Stimulated activated CD4-positive, alpha-beta T cell treated with anti-CD3 and anti-CD28 coated beads, TNF-alpha, amount 100 ng/mL, for 24 hours (primary cell): ENCODE results near the gene ZNF45.
"Not testable (repeated sequence)": the region's sequence is repeated elsewhere in the genome, so short reads cannot be mapped to it uniquely, and the experiment has no call there.

Source experiments
- DNase-seq, 3 experiments: peaks; one replicate each; pipeline ENCODE4 v3.0.0-alpha.2; 2020; ENCODE audit warnings: low read depth in 3 of 3

ZNF45 gene

DNA sequence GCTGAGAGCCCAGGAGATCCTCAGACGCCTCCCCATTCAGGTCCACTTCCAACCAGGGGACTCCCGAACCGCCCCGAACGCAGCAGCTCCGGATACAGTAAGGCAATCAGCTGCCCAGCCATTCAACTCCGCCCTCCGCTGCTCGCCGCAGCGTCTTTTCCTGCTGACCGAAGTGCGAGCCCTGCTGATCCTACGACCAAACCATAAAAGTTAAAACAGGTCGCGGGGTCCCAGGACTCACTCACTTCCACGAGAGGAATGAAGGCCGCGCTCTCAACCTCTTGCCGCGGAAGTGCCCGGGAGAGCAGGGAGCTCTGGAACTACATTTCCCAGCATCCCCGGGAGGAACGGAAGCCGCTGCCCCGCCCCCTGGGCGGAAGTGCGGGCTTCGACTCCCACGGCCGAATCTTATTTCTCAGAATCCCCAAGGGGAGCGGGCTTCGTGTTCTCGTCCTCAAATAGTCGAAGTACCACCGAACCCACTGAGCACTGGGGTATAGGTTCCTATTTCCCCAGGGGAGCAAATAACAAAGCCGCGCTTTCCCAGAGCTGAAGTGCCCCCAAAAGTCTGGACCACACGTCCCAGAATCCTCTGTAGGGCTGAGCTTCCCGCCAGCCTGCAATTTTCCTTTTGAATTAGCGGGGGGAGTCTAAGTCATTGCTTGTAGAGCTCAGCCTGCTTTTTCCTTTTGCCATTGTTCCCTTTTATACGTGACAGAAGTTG, at the start of gene ZNF45:
Gene ZNF45 (minus strand): TSS at position 298 of the 724 bp plus-strand sequence. CDS start 13,097 bp downstream, outside the sequence.
- DNase-seq: peak; percentile 80 to 88 (median 82)

DNA sequence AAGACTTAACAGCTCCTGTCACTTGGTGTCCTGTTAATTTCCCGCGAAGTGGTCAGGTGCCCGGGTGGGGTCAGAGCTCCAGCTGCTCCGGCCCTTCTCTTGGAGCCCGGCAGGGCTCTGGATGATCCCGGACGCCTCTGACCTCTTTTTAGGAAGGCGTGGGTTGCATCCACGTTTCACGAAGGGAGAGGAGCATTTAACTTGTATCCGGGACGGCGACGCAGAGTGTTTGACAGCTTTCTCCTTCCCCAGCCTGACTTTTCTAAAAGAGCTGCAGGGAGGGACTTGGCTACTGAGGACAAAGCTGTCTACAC, 49.6 kb upstream of the ZNF45 start:
- DNase-seq: no peak

DNA sequence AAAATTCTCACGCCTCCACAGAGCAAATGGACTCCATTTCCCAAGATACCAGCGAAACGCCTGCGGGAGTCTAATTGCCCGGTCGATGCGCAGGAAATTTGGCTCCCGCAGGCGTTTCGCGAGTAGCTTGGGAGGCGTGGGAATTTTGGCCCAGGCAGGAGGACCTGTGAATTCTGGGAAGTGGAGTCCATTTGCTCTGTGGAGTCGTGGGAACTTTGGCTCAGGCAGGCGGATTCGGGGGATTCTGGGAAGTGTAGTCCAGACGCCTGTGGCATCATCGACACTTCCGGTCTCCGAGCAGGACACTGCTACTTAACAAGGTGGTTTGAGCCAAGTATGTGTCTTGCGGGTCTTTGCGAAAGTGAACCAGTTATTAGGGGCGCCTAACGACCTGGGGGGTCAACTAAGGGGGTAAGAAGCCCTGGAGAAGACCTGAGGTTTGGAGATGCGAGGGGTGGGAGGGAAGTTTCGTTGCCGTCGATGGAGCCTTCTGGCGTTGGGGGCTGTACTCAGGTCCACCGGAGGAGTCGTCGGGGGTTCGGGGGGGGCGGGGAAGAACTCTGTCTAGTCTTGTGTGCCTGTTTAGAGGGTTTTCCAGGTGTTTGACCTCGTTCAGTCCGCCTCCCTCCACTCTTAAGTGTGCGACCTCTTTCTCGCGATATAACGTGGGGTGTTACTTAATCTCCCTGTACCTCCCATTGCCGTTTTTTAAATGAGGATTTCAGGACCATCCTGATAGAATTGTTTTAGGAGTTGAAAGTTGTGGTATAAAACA, 49.0 kb upstream of the ZNF45 start, which contains the start of gene ZNF155:
Gene ZNF155 (plus strand): TSS at position 277 of the 775 bp plus-strand sequence. CDS start 4,356 bp downstream, outside the sequence.
- DNase-seq: peak; percentile 54 to 67 (median 65)

DNA sequence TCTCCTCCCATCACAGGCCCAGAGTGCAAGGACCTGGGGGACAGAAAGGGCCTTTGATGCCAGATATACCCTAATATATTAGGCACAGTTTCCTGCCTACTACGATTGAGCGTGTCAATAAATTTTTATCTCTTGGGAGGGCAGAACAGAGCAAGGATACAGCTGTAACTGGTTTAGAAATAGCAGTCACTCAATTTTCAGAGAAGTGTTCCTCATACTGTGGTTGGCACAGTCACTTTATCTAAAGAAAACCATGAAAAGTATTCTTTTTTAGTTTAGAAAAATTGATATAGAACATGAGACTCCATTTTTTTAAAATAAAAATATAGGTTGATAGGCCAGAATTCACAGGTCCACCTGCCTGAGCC, 48.4 kb upstream of the ZNF45 start:
- DNase-seq: no peak

DNA sequence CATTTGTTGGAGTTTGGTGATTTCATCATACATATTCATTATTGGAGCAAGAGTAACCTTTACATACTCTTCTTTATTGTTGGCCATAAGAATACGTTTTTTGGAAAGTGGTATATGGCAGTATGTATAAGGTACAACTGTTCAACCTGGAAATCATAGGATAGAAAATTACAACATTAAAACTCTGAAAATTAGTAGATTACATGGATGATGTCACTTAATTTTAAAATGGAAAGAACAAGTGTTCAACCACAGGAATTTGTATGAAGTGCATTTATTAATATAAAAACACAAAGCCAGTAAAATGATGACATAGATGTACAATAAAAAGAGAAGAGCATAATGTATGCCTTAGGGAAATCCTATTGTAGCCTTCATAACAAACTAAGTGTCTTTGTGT, 41.6 kb upstream of the ZNF45 start:
- DNase-seq: no peak

DNA sequence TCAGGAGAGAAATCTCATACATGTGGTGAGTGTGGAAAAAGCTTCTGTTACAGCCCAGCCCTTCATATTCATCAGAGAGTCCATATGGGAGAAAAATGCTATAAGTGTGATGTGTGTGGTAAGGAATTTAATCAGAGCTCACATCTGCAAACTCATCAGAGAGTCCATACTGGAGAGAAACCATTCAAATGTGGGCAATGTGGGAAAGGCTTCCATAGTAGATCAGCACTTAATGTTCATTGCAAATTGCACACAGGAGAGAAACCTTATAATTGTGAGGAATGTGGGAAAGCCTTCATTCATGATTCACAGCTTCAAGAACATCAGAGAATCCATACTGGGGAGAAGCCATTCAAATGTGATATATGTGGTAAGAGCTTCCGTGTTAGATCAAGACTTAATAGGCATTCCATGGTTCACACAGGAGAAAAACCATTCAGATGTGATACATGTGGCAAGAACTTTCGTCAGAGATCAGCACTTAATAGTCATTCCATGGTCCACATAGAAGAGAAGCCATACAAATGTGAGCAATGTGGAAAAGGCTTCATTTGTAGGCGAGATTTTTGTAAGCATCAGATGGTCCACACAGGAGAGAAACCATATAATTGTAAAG, 31.1 kb upstream of the ZNF45 start:
- no peak for DNase-seq

DNA sequence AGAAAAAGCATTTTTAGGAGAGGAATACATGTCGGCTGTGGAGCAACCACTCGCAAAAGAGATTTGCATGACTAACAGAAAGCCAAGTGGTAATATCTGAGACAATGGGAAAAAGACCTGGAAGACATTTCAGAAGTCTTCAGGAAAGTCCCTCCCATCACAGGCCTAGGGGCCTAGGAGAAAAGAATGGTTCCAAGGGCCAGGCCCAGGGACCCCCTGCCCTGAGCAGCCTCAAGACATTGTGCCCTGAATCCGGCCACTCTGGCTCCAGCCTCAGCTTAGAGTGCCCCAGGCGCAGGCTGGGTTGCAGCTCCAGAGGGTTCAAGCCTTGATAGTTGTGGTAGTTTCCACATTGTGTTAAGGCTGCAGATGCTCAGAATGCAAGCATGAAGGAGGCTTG, 25.3 kb upstream of the ZNF45 start:
- DNase-seq: no peak

DNA sequence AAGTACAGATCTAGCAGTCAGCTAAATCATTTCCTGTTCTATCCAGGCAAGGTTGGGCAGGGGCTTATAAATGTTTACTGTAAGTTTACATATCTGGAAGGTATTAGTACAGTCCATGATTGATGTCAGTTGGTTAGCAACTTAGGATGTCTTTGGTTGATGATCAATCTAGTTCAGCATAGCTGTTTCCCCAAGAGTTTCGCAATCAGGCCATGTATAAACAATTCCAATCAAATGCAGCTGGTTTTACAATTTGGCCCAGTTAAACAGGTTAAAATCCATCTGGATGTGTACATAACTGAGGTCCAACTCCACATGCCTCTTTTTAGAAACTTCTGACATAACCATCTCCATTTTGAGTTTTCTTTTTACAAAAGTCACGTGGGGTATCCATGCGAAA, 22.8 kb upstream of the ZNF45 start:
- no peak for DNase-seq

DNA sequence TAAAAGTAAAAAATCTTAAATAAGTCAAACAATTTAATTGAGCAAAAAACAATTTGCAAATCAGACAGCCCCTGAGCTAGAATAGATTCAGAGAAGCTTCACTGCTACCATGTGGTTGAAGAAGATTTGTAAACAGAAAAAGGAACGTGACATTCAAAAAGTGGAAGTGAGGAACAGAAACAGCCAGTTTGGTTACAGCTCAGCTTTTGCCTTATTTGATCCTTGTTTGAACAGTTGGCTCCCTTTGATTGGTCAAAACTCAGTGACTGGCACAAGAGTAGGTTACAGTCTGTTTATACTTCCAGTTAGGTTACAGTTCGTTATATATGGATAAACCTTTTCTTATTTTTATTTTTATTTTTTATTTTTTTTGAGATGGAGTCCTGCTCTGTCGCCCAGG, 21.7 kb upstream of the ZNF45 start:
- DNase-seq: no peak

DNA sequence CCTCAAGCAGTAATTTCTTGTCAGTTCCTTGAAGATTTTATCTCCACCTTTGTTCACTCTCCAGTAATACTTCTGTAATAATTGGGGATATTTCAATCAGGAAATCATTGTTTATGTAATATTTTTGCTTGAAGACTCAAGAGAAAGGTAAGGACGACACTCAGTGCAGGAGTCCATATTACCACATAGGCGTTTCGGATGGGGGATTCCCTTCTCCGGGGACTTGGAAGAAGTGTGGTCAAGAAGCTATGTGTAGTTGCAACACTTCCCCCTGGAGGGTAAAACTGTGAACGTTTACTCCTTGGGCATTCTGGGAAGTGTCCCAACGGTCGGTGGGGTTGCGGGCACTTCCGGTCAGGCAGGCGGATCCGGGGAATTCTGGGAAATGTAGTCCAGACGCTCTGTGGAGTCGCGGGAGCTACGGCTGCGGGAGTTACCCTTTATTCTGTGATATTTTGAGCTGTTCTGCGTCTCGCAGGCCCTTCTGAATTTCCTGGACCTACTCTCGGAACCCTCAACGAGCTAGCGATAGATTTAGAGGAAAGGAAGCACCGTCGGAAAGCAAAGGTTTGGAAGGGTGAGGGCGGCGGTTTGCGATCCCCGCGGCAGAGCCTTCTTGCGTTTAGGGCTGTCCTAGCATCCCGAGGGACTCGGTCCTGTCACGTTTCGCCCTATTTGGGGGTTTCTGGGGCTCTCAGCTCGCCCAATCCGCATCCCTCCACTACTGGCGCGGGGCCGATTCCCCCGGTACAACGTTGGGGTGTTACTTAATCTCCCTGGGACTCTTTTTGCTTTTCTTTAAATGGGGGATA, 16.0 kb upstream of the ZNF45 start, which contains the start of gene ZNF221:
Gene ZNF221 (plus strand): TSS at position 395 of the 812 bp plus-strand sequence. CDS start 11,499 bp downstream, outside the sequence.
- DNase-seq: peak; percentile 31 to 62 (median 35)

DNA sequence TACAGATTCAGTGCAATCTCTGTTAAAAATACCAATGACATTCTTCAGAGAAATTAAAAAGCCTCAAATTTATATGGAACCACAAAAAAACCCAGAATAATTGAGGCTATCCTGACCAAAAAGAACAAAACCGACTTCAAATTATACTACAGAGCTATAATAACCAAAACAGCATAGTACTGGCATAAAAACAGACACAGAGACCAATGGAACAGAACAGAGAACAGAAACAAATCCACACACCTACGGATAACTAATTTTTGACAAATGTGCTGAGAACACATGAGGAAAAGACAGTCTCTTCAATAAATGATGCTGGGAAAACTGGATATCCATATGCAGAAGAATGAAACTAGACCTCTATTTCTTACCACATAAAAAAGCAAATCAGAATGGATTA, 14.7 kb upstream of the ZNF45 start:
- not testable (repeated sequence) for DNase-seq

DNA sequence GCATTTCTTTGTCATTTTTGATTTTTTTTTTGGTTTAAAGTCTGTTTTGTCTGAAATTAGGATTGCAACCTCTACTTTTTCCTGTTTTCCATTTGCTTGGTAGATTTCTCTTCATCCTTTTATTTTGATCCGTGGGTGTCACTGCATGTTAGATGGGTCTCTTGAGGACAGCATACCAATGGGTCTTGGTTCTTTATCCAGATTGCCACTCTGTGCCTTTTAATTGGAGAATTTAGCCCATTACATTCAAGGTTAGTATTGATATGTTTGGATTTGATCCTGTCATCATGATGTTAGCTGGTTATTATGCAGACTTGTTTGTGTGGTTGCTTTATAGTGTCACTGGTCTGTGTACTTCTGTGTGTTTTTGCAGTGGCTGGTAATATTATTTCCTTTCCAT, 12.3 kb upstream of the ZNF45 start:
- DNase-seq: not testable (repeated sequence)

DNA sequence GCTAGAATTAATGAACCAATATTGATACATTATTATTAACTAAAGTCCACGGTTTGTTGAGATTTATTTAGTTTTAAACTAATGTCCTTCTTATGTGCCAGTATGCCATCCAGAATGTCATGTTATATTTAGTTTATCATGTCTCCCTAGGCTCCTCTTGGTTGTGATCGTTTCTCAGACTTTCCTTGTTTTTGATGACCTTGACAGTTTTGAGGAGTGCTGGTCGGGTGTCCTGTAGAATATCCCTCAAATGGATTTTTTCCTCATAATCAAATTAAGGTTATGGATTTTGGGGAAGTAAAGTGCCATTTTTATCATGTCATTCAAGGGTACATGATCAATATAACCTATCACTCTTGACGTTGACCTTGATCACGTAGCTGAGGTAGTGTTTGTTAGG, 6.1 kb upstream of the ZNF45 start:
- DNase-seq: no peak

DNA sequence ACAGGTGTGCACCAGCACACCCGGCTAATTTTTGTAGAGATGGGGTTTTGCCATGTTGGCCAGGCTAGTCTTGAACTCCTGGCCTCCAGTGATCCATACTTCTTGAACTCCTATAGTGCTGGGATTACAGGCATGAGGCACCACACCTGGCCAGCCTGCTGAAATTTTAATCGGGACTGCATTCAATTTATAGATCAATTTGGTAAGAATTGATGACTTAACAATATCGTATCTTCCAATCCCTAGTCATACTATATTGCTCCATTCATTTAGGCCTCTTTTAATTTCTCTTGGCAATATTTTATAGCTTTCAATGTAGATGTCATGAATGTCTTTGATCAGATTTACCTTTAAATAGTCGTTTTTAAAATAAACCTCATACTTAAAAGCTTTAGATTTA, 5.6 kb upstream of the ZNF45 start:
- no peak for DNase-seq

DNA sequence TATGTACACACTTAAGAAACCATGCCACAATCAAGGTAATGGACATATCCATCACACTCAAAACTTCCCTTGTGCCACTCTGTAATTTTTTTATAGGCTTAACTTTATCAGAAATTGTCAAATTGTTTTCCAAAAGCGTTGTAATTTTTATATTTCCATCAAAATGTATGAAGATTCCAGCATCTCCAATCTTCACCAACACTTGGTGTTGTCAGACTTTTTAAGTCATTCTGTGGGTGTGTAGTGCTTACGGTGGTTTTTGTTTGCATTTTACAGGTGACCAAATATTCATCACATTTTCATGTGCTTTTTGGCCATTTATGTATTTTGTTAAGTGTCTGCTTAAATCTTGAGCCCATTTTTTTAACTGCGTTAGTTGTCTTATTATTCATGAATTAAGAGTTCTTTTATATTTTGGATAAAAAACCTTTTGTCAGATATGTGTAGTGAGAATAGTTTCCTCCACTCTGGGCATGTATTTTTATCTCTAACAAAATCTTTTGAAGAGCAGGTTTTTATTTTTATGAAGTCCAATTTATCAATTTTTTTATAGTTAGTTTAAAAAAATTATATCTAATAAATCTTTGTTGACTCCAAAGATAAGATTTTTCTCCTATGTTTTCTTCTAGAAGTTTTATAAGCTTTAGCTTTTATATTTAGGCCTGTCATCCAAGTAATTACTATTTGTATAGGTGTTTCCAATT, 4.6 kb upstream of the ZNF45 start:
- no peak for DNase-seq

DNA sequence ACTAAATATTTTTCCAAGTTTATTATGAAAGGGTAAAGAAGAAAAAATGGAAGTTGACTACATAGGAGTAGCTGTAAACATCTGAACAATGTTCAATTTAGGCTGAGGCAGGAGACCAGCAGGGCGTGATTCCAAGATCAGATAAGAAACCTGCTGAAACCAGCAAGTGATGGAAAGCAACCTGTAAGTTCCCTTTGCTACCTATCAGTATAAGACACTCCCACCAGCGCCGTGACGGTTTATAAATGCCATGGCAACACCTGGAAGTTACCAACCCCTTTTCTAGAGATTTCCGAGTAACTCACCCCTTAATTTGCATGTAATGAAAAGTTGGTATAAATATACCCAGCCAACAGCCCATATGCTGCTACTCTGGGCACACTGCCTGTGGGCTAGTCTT, 1.1 kb upstream of the ZNF45 start:
- no peak for DNase-seq

DNA sequence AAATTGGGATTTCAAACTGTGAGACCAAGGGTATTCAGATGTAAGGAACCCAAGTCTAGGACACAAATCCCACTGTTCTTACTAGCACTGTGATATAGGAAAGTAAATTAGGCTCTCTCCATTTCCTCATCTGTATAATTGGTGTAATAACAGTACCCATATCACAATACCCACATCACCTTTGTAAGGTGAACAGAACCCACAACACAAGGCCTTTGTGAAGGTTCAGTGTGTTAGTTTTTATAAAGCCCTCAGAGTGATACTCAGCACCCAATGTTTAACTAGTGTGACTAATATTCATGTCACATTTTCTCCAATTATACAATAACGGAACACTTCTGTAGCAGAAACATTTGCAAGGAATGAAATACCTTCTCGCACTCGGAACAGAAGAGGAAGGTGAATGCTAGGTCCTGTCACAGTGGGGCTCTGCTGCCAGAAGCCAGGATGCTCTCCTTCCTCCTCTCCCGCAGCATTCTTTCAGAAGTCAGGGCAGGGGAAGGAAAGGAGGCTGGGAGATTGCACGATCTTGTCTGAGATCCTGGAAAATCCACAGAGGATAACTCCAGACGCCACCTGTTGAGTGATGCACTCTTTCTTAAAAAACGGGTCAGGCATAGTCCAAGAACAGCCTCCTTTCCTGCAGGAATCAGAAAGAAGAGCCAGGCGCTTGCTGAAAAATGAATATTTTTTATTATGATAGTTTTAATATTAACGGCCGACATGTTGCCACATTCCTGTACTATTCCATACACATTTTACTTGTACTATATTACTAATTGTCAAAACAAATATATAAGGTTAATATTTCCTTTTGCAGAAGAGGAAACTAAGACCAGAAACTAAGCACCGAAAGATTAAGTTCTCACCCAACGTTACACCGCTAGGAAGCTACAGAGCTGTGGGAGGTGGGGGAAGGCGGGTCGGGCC, 762 bp downstream of the ZNF45 start:
- no peak for DNase-seq

DNA sequence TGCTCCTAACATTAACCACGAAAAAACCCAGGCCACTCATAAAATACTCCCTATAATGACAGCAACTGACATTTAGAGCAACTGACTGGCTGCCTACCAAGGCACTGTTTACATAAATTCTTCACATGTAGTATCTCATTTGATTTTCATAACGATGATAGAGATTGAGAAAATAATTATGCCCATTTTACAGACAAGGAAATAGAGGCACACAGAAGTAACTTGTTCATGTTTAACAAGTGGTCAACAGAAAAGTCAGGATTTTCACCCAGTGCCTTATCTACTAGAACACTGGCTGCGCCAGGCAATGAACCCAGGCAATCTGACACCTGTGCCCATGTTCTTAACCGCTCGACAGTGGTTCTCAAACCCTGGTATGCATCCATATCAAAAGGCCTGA, 6.3 kb downstream of the ZNF45 start:
- DNase-seq: no peak

DNA sequence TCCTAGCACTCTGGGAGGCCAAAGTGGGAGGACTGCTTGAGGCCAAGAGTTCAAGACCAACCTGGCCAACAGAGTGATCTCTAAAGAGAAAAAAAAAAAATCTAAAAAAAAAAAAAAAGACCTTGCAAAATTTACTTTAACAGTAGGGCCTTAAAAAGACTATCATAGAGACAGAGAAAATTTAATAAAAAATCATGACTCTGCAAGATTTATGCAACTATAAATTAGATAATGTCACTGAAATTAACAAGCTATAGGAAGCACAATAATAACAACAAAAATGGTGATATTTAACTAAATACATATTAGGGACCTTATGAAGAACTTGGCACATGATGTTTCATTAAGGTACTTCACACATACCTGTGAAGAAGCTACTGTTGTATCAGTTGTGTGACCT, 11.2 kb downstream of the ZNF45 start:
- DNase-seq: no peak

DNA sequence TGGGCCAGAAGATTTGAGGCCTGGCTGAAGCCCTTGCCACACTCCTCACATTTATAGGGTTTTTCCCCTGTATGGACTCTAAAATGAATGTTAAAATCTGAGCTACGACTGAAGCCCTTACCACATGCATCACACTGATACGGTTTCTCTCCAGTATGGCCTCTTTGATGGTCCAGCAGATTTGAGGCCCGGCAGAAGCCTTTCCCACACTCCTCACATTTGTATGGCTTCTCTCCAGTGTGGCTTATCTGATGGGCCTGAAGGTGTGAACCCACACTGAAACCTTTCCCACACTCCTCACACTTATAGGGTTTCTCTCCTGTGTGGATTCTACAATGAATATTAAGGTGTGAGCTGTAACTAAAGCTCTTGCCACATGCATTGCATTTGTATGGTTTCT, 21.0 kb downstream of the ZNF45 start:
- DNase-seq: no peak
